Right ventricle myocardium superior (tissue), 1 donor: ENCODE data around the gene TNKS1BP1. TPM values are rescaled to one million over a fixed set of nuclear protein-coding genes. Genes with fewer than 3 reads are reported as not detected.
"Not testable (repeated sequence)": the region's sequence is repeated elsewhere in the genome, so short reads cannot be mapped to it uniquely, and the experiment has no call there.

Experiments used
- ATAC-seq: fragments of 200-7000 bp; cut with Tn5 transposase; one replicate; pipeline ENCODE4 v1.9.1; 2020; ENCODE audit warnings: mild to moderate bottlenecking; ENCODE audit not compliant: poor library complexity
- DNase-seq: peaks from one replicate; pipeline ENCODE4 v3.0.0-alpha.2; 2020
- intact Hi-C: fragments of 100-400 bp; cut with DNase I; formaldehyde crosslinking; loops from one replicate; pipeline ENCODE4 v1.11.2; 2022
- total RNA-seq: library from RNA; stranded (reverse); fragmentation: NEBNext Ultra II Directional; extraction: Animal tissue kit (Norgen Biotek cat#: 25700); gene quantifications from one replicate; pipeline ENCODE4 v1.2.1, GENCODE V29; 2021
- donor health status: DM: no; HTN: yes; CAD: no; lungs with severe emphysema.

TNKS1BP1 gene
- total RNA-seq, 1 donor from 2014 or later, result 39.7 TPM

GRCh38 chr11:57303280-57303989 lies 21.3 kb downstream of the TNKS1BP1 start:
- DNase-seq, result no peak
- intact Hi-C loops, result no loop called here
- no peak for ATAC-seq

GRCh38 chr11:57302489-57302888 lies 22.3 kb downstream of the TNKS1BP1 start:
- intact Hi-C loops, result no loop called here
- no peak for DNase-seq
- ATAC-seq, result no peak

GRCh38 chr11:57301711-57302423 lies 22.9 kb downstream of the TNKS1BP1 start:
- ATAC-seq (no peak), DNase-seq (no peak)
- intact Hi-C loops, result no loop called here

GRCh38 chr11:57300785-57301184 lies 24.0 kb downstream of the TNKS1BP1 start:
- ATAC-seq (no peak), DNase-seq (no peak)
- intact Hi-C loops, result no loop called here

GRCh38 chr11:57299150-57299737 lies 25.5 kb downstream of the TNKS1BP1 start:
- DNase-seq (no peak), ATAC-seq (no peak)
- intact Hi-C loops, result no loop called here

- DNase-seq, result no peak
- no peak for ATAC-seq
Measured at GRCh38 chr11:57297221-57297620, 27.5 kb downstream of the TNKS1BP1 start.

GRCh38 chr11:57296205-57296604 lies 28.5 kb downstream of the TNKS1BP1 start:
- ATAC-seq, DNase-seq, intact Hi-C loops: not testable (repeated sequence)

More at GRCh38 chr11:57297221-57297620, 27.5 kb downstream of the TNKS1BP1 start:
- intact Hi-C loops, result no loop called here

GRCh38 chr11:57294225-57295131 lies 30.3 kb downstream of the TNKS1BP1 start:
- peak; percentile 26 for ATAC-seq
- intact Hi-C loops, result no loop called here
- no peak for DNase-seq

- intact Hi-C loops, result no loop called here
- no peak for ATAC-seq
- no peak for DNase-seq
Measured at GRCh38 chr11:57290288-57290687, 34.5 kb downstream of the TNKS1BP1 start.

- peak; percentile 30 for ATAC-seq
- DNase-seq, result no peak
- intact Hi-C loops, result no loop called here
Measured at GRCh38 chr11:57288771-57289579, 35.8 kb downstream of the TNKS1BP1 start.

- no peak for DNase-seq
- no peak for ATAC-seq
- intact Hi-C loops, result no loop called here
Measured at GRCh38 chr11:57287884-57288283, 36.9 kb downstream of the TNKS1BP1 start.

GRCh38 chr11:57283231-57283990 lies 41.3 kb downstream of the TNKS1BP1 start:
- ATAC-seq (no peak), DNase-seq (no peak)
- intact Hi-C loops, result no loop called here

GRCh38 chr11:57281546-57281945 lies 43.2 kb downstream of the TNKS1BP1 start:
- ATAC-seq, DNase-seq, intact Hi-C loops: not testable (repeated sequence)

- ATAC-seq (no peak), DNase-seq (no peak)
- intact Hi-C loops, result no loop called here
Measured at GRCh38 chr11:57279116-57279515, 45.6 kb downstream of the TNKS1BP1 start.

- intact Hi-C loops, result no loop called here
- no peak for DNase-seq
- no peak for ATAC-seq
Measured at GRCh38 chr11:57278721-57279095, 46.0 kb downstream of the TNKS1BP1 start.

- intact Hi-C loops, result no loop called here
Measured at GRCh38 chr11:57277845-57278720, 46.7 kb downstream of the TNKS1BP1 start.

More at GRCh38 chr11:57277845-57278720, 46.7 kb downstream of the TNKS1BP1 start:
- DNase-seq (peak; percentile 76), ATAC-seq (peak; percentile 91)
